IgD-negative memory B cell (primary cell): Measurements from ENCODE around the gene CINP. TPM values are rescaled to one million over a fixed set of nuclear protein-coding genes. Genes with fewer than 3 reads are reported as not detected.

Experiments
- polyA plus RNA-seq: library from polyadenylated mRNA; unstranded; fragments of 300-500 nt; fragmentation: Illumina TruSeq; gene quantifications from one replicate; pipeline ENCODE4 v1.2.3, GENCODE V29; 2021

The CINP gene
- polyA plus RNA-seq, 1 donor from 2014 or later, result 39.5 TPM

Other genes with a start within 250 kb of the CINP start
- 14.9 TPM for gene WDR20, start 223.0 kb downstream of the CINP start, polyA plus RNA-seq
- 0.43 TPM for gene MOK, start 57.7 kb downstream of the CINP start, polyA plus RNA-seq
- gene ZNF839, start 43.1 kb downstream of the CINP start, polyA plus RNA-seq, result 5.3 TPM
- gene TECPR2, start 51 bp upstream of the CINP start, polyA plus RNA-seq, result 3.2 TPM
- 0.93 TPM for gene ANKRD9, start 146.9 kb upstream of the CINP start, polyA plus RNA-seq
- gene RCOR1, start 229.8 kb upstream of the CINP start, polyA plus RNA-seq, result 1.2 TPM